GM12875 (cell line): ENCODE measurements around the gene ZNF664.

Experiments used
- H3K4me3 ChIP-seq: one replicate; pipeline ENCODE4 v1.5.1; 2011; ENCODE audit warnings: low read depth, low read length, control low read depth
- TF ChIP-seq, protein P1 (sequence below): IDR thresholded peaks from 2 replicates; pipeline ENCODE4 v1.5.1; 2011; ENCODE audit warnings: low read depth, mild to moderate bottlenecking, control low read depth, inconsistent platforms, low read length, moderate library complexity, borderline replicate concordance; ENCODE audit not compliant: insufficient read depth

Gene ZNF664

DNA sequence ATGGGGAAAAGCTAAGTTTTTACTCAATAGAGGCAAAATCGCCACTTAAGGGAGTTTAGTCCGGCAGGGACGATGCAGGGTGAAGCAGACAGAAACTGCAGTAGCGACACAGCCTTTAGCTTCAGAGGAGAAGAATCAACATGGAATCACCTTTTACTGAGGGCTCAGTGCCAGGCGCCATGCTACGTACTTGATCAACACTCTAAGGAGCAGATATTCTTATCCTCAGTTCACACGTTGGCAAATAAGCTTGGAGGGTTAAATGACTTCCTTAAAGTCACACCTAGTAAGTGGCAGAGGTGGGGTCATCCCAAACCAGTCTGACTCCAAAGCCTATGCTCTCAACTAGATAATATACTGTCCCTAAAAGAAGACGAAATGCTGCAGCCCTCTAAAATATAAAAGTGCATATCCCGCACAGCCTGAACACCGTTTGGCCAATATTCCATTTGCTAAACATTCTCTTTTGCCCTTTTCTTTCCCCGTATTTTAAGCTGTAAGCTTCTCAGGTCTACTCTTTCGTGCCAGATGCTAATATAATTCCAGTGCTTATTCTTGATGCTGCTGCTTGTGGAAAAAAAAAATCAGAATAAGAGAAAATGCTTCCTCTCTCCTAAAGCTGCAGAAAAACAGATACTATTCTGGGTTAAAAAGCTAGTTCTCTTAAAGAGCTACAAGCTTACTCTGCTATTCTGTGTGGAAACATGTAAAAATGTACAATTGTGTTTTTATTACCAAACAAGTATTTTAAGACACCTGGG, 11.2 kb upstream of the ZNF664 start:
- TF ChIP-seq, protein P1, sequence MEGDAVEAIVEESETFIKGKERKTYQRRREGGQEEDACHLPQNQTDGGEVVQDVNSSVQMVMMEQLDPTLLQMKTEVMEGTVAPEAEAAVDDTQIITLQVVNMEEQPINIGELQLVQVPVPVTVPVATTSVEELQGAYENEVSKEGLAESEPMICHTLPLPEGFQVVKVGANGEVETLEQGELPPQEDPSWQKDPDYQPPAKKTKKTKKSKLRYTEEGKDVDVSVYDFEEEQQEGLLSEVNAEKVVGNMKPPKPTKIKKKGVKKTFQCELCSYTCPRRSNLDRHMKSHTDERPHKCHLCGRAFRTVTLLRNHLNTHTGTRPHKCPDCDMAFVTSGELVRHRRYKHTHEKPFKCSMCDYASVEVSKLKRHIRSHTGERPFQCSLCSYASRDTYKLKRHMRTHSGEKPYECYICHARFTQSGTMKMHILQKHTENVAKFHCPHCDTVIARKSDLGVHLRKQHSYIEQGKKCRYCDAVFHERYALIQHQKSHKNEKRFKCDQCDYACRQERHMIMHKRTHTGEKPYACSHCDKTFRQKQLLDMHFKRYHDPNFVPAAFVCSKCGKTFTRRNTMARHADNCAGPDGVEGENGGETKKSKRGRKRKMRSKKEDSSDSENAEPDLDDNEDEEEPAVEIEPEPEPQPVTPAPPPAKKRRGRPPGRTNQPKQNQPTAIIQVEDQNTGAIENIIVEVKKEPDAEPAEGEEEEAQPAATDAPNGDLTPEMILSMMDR: no peak
- H3K4me3 ChIP-seq: no peak overlapping the region

DNA sequence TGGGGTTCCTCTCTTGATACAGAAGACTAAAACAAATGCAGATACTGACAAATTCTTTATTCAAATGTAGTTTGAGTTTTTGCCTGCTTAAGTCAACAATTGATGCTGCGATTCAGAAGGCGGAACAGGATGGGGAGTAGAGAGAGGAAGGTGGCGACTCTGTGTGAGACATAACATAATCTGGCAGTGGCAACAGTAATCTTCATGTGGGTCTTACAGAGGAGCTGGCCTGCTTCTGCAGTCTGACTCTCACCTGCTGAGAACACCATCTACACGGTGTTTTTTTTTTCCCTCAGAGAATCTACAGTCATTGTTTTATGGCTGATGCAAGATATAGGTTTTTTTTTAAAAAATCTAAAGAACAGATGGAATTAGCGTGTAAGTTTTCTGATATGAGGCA, 10.5 kb upstream of the ZNF664 start:
- TF ChIP-seq, protein P1: no peak

DNA sequence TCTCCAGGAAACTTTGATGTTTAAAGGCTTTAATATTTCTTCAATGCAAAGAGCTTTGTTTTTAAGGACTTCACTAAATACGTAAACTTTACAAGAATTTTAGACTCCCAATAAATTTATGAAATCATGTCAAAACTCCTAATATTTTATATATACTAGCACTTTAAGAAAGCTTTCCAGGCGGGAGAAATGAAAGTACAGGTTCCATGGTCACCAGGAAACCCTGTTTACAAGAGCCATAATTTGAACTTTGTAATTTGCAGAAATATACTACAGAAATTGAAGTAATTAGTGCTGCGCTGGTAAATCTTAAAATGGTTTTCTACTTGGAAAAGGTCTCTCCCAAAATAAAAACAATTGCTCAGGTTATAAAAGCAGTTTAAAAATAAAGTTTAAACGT, 9.2 kb upstream of the ZNF664 start:
- TF ChIP-seq, protein P1: no peak
- H3K4me3 ChIP-seq: no peak overlapping the region

More for the DNA sequence above, 10.5 kb upstream of the ZNF664 start:
- H3K4me3 ChIP-seq: no peak overlapping the region

DNA sequence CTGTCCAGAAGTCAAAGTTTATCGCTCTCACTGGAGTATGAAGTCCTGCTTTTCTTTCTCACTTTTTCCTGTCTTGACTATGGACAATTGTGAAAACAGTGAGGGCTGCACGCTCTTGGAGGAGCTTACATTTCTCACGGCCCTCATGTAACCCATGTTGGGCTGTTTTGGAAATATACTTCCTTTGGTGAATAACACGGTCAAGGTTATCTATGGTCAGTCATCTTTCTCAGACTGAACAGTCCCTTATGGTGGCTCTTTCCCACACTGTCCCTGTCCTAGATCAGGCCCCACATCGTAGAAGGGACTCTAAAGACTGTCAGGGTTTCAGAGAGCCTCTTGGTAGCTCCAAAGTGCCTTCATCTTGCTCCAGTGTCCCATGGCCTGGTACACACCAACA, 7.6 kb upstream of the ZNF664 start:
- TF ChIP-seq, protein P1: no peak
- H3K4me3 ChIP-seq: no peak overlapping the region

DNA sequence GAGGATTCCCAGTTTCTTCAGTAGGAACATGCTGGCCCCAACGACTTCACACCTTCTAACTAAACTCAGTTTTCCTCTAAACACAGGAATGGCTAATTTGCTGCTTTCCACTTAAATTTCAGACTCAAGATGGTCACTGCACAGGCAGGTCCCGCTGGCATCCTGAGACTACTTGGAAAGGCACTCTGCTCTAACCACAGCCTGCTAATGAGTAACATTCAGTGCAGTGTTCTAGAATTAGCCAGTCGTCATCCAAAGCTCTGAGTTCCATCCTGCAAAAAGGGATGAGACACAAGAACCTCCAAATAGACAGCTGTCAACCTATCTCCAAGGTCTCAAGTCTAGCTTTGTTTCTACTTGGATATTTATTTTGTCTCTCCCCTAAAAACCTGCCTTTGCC, 6.4 kb upstream of the ZNF664 start:
- TF ChIP-seq, protein P1: no peak
- H3K4me3 ChIP-seq: no peak overlapping the region

DNA sequence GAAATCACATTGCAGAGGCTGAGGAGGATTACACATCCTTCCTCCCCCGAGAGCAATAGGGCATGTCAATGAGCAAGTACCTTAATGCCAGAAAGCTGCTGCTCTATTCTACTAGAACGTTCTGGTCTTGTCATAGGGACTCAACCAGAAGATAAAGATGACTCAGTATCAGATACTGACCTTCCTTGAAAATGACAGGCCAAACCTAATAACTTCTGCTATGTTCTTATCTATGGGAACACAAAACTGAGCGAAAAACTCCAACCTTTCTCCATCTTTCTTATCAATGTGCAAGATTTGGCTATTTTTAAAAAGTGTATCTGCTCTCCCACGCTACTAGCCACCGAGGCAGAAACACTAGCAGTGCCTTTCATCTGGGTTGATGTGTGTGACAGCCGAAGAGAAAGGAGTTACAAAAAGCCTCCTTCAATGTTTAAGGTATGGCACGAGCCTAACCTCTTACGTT, 5.9 kb upstream of the ZNF664 start:
- TF ChIP-seq, protein P1: no peak
- no peak overlapping the region for H3K4me3 ChIP-seq

DNA sequence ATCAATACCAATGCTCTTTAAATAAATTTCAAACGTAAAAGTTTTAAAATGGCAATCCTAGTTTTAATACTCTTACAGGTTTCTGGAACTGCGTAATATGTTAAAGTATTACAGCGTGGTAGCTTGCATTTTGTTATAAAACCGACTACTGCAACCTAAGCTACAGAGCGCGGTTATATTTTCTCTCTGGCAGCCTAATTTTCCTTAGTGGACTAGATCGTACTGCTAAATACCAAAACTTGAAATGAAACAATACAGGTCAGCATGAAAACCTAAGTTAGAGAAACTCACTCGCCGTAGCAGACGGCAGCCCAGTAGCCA, 1.6 kb upstream of the ZNF664 start:
- H3K4me3 ChIP-seq: peak overlapping the region; percentile 71
- TF ChIP-seq, protein P1: no peak
